Duodenal mucosa (tissue), 2 donors: Measurements from ENCODE around the gene PWWP2A.
A peak's percentile ranks its signal among the peaks of the same experiment; 100 is the strongest.
"Not testable (repeated sequence)": the region's sequence is repeated elsewhere in the genome, so short reads cannot be mapped to it uniquely, and the experiment has no call there.

ENCODE experiments used
- H3K27ac ChIP-seq: one replicate; pipeline ENCODE4 v1.7.0; 2013; ENCODE audit warnings: low read depth, low read length
- H3K27me3 ChIP-seq, 2 donors: one replicate each; pipeline ENCODE4 v1.7.0; 2013; ENCODE audit warnings: low read length in 2 of 2, control low read depth in 1 of 2; ENCODE audit not compliant: insufficient read depth in 2 of 2, control insufficient read depth in 1 of 2
- H3K36me3 ChIP-seq, 2 donors: one replicate each; pipeline ENCODE4 v1.7.0; 2013; ENCODE audit warnings: low read length in 2 of 2, control low read depth in 1 of 2; ENCODE audit not compliant: insufficient read depth in 2 of 2, control insufficient read depth in 1 of 2
- H3K4me1 ChIP-seq, 2 donors: one replicate each; pipeline ENCODE4 v1.7.0; 2013; ENCODE audit warnings: low read length in 2 of 2, control low read depth in 1 of 2; ENCODE audit not compliant: insufficient read depth in 2 of 2, control insufficient read depth in 1 of 2
- H3K4me3 ChIP-seq, 2 donors: one replicate each; pipeline ENCODE4 v1.7.0; 2013; ENCODE audit warnings: low read length in 2 of 2, low read depth in 1 of 2
- H3K9ac ChIP-seq, 2 donors: one replicate each; pipeline ENCODE4 v1.7.0; 2013; ENCODE audit warnings: low read length in 2 of 2, low read depth in 1 of 2
- H3K9me3 ChIP-seq, 2 donors: one replicate each; pipeline ENCODE4 v1.7.0; 2013; ENCODE audit warnings: low read length in 2 of 2, control low read depth in 1 of 2; ENCODE audit not compliant: control insufficient read depth in 1 of 2

The PWWP2A gene

GRCh38 chr5:160119142-160119904, at the start of gene PWWP2A:
PWWP2A (minus strand) TSS chr5:160119450; CDS start chr5:160119388, 62 bp downstream.
- H3K36me3 ChIP-seq, result peaks cover 0 to 20% of the 10 kb centered on the region in 2 donors
- H3K9me3 ChIP-seq, result no peaks in the 10 kb centered on the region
- no peaks in the 10 kb centered on the region for H3K27me3 ChIP-seq
- peak within 1 kb of the TSS; percentile 89 for H3K27ac ChIP-seq
- H3K4me3 ChIP-seq, result peak within 1 kb of the TSS; percentile 87 to 89
- peaks cover 6 to 13% of the 10 kb centered on the region in 2 donors for H3K4me1 ChIP-seq
- peak within 1 kb of the TSS; percentile 74 to 89 for H3K9ac ChIP-seq

DNA sequence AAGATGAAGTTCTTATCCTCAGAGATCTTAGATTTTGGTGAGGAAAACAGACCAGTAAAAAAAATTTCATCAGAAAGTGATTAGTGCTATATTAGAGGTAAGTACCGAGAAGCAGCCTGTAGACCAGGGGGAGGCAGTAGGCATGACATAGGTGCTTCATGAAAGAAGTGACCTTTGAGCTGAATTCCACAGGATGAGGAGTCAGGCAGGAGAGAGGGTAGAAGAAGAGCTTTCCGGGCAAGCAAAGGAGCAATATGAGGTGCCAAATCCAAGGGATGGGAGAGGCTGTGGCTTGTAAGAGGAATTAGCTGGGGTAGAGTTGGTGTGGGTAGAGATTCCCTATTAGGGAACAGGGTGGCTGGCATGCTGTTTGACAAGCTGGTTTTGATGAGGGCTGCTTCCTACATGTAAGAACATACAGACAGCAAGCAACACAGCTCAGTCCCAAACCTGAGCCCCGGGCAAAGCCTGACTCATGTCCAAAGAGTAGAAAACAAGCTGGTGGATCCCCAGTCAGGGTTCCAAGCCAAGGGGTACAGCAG, 48.4 kb upstream of the PWWP2A start:
- Histone ChIP-seq H3K4me3 (no peak overlapping the region), H3K27me3 (peaks cover 0 to 5% of the 10 kb centered on the region in 2 donors), H3K27ac (no peak overlapping the region), H3K4me1 (peaks cover 9 to 12% of the 10 kb centered on the region in 2 donors), H3K9me3 (no peaks in the 10 kb centered on the region), H3K36me3 (no peaks in the 10 kb centered on the region), H3K9ac (no peak overlapping the region)

GRCh38 chr5:160166973-160167623, 47.8 kb upstream of the PWWP2A start:
- H3K9ac ChIP-seq, result no peak overlapping the region
- H3K27me3 ChIP-seq, result peaks cover 0 to 5% of the 10 kb centered on the region in 2 donors
- no peak overlapping the region for H3K4me3 ChIP-seq
- no peaks in the 10 kb centered on the region for H3K36me3 ChIP-seq
- H3K27ac ChIP-seq, result no peak overlapping the region
- no peaks in the 10 kb centered on the region for H3K9me3 ChIP-seq
- peaks cover 9 to 12% of the 10 kb centered on the region in 2 donors for H3K4me1 ChIP-seq

- H3K36me3 ChIP-seq, result no peaks in the 10 kb centered on the region
- peak overlapping the region; percentile 32 for H3K27ac ChIP-seq
- no peak overlapping the region for H3K4me3 ChIP-seq
- H3K27me3 ChIP-seq, result peaks cover 0 to 5% of the 10 kb centered on the region in 2 donors
- H3K4me1 ChIP-seq, result peaks cover 9 to 12% of the 10 kb centered on the region in 2 donors
- H3K9ac ChIP-seq, result no peak overlapping the region
- no peaks in the 10 kb centered on the region for H3K9me3 ChIP-seq
Observed at GRCh38 chr5:160166069-160166972, 47.1 kb upstream of the PWWP2A start.

DNA sequence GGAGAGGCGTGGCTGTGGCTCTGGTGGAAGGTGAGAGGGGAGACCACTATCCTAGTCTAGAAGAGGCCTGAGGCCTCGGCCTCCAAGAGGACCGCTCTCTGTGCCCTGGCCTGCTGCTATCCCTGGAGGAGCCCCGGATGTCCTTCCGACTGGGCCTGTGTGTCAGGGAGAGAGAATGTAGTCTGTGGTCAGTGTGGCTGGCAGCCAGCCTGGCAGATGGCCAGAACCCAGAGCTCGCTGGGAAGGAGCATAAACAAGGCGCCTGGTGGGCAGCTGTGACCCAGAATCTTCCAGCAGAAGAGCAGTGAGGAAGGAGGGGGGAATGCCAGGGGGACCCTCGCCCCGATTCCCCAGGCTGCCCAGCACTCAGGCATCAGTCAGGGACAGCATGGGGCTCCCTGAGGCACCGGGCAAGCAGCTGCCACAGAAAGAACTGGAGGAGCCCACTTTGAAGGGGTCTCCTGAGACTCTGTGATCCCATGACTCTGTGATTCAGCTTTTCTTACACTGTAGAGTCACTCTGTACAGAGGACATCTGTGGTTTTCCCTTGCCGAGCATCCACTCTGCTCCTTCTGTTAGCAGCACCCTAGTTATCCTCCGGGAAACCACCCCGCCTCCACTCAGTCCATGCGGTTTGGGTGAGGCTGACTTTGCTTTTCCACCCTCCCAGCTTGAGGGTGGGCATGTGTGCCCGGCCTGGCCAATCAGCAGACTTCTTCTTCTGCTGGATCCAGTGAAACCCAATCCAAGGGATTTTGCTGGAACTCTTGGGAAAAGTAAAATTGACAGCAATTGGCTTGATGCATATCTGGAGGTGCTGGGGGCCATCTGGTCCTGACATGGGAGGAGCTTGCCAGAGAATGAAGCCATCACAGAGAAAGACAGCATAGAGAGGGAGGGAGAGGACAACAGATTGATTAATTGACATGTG, 46.2 kb upstream of the PWWP2A start:
- Histone ChIP-seq H3K4me3 (peak overlapping the region in 1 of 2 donors; percentile 21), H3K9ac (peak overlapping the region in 1 of 2 donors; percentile 28), H3K9me3 (no peaks in the 10 kb centered on the region), H3K36me3 (no peaks in the 10 kb centered on the region), H3K27me3 (peaks cover 0 to 5% of the 10 kb centered on the region in 2 donors), H3K27ac (peak overlapping the region; percentile 72), H3K4me1 (peaks cover 9 to 12% of the 10 kb centered on the region in 2 donors)

DNA sequence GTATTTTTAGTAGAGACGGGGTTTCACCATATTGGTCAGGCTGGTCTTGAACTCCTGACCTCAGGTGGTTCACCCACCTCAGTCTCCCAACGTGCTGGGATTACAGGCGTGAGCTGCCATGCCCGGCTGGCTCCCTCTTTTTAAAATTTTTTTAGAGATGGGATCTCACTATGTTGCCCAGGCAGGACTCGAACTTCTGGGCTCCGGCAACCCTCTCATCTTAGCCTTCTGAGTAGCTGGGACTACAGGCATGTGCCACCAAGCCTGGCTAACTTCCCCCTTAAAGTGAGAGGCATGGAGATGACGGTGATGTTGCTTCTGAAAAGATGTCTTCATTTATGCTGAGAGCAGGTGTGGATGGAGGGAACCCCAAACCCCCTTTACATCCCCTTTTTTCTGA, 43.7 kb upstream of the PWWP2A start:
- Histone ChIP-seq H3K9me3 (no peaks in the 10 kb centered on the region), H3K27ac (no peak overlapping the region), H3K36me3 (no peaks in the 10 kb centered on the region), H3K4me3 (no peak overlapping the region), H3K9ac (no peak overlapping the region), H3K4me1 (peaks cover 9 to 12% of the 10 kb centered on the region in 2 donors), H3K27me3 (peaks cover 0 to 5% of the 10 kb centered on the region in 2 donors)

- no peak overlapping the region for H3K27ac ChIP-seq
- H3K36me3 ChIP-seq, result no peaks in the 10 kb centered on the region
- H3K27me3 ChIP-seq, result no peaks in the 10 kb centered on the region
- H3K9me3 ChIP-seq, result no peaks in the 10 kb centered on the region
- no peak overlapping the region for H3K4me3 ChIP-seq
- H3K9ac ChIP-seq, result no peak overlapping the region
- H3K4me1 ChIP-seq, result peaks cover 5 to 12% of the 10 kb centered on the region in 2 donors
Observed at GRCh38 chr5:160161626-160162025, 42.4 kb upstream of the PWWP2A start.

DNA sequence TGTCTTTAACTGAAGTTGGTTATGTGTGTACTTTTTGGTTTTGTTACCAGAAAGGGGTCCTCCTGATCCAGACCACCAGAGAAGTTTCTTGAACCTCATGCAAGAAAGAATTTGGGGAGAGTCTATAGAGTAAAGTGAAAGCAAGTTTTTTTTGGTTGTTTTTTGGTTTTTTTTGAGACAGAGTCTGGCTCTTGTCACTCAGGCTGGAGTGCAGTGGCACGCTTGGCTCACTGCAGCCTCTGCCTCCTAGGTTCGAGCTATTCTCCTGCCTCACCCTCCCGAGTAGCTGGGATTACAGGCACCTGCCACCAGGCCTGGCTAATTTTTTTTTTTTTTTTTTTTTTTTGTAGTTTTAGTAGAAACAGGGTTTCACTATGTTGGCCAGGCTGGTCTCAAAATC, 41.6 kb upstream of the PWWP2A start:
- not testable (repeated sequence) for H3K9ac ChIP-seq, H3K27me3 ChIP-seq, H3K4me3 ChIP-seq, H3K36me3 ChIP-seq, H3K9me3 ChIP-seq, H3K27ac ChIP-seq
- peaks cover 5 to 10% of the 10 kb centered on the region in 2 donors for H3K4me1 ChIP-seq
